ENCODE data around the gene SRSF2.
"Not testable (repeated sequence)": the region's sequence is repeated elsewhere in the genome, so short reads cannot be mapped to it uniquely, and the experiment has no call there.

SRSF2 gene

DNA sequence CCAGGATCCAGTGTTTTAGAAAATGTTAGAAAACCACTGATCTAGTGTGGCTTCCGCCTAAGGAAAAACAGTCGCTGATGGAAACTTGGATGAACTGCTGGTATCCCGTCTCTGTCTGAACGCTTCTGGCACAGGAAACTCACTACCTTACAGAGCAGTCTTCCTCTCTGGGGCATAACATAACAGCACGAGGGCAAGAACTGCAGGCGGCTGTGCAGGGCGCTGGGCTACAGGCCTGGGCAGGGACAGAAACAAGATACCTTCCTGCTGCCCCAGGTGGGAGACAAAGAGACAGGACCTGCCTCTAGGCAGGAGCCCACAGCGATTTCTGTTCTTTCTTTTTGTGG, 36.9 kb downstream of the SRSF2 start:
- no peak for DNase-seq

DNA sequence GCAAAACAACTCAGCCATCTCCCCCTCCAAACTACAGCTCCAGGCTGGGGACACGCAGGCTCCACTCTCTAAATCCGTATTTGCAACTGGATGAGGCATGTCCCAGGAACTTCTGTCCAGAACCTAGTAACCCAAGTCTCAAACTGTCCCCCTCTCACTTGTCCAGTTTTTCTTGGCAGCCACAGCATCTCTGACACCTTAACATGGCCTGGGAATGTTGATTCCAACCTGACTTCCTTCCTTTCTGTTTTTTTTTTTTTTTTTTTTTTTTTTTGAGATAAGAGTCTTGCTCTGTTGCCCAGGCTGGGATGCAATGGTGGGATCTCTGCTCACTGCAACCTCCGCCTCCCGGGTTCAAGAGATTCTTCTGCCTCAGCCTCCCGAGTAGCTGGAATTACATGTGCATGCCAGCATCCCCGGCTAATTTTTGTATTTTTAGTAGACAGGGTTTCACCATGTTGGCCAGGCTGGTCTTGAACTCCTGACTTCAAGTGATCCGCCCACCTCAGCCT, 38.6 kb downstream of the SRSF2 start:
- DNase-seq, result not testable (repeated sequence)

DNA sequence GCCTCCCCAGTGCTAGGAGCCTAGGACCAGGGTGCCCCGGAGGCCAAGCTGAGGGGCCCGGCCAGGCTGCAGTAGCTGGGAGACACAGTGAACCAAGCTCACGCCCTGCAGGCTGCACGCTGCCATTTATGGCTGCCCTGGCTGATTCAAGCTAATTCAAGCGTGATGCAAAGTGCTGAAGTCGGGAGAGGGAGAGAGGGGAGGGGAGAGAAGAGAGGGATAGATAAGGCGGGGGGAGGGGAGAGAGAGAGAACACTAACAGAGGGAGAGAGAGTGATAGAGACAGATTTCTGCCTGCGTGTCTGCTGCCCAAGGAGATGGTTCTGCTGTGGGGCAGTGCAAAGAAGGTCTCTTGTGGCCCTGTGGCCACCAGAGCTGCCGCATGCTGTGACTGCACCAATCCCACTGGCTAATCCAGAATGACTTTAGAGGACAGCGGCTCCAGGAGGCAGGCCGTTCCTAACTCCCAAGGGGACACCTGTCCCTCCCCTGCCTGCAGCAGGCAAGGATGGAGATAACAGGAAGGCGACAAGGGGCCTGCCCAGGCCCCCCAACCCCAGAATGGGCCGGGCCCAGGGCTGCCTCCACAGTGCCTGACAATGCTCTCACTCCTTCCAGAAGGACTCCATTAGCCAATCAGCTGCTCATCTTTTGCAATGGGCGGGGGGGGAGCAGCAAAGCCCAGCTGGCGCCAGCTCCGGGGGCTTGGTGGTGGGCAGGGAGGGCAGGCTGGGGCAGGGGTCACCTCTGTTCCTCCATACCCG, 39.2 kb downstream of the SRSF2 start:
- DNase-seq, result no peak

DNA sequence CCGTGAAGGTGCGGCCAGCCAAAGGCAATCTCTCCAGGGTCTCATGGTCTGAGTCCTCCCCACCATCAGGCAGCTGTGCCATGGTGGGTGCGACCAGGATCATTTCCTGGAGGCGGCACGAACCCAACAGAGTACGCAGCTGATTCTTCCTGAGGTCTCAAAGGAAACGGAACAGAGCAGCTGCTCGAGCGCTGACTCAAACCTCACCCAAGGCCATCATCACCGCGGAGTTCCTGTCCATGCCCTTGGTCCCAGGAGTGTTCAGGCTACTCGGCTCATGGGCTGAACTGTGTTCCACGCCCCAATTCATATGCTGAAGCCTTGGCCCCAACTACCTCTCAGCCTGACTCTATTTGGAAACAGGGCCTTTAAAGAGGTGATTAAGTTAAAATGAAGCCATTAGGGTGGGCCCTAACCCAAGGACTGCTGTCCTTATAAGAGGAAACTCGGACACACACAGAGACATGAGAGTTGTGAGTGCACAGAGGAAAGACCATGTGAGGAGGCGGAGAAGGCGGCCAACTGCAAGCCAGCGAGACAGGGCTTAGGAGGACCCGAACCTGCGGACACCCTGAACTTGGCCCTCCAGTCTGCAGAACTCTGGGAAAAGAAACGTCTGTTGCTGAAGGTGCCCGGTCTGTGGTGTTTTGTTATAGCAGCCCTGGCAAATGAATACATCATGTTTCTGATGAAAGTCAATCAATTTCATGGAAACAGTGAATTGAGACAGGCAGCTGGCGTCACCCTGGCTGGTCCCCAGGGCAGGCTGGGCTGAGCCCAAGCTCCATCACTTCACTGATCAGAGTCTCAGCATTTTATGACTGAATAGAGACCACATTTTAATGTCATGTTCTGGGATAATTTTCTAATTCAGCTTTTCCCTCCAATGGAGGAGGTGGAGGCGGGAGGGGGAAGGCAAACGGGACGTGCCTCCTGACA, 40.1 kb downstream of the SRSF2 start:
- no peak for DNase-seq

DNA sequence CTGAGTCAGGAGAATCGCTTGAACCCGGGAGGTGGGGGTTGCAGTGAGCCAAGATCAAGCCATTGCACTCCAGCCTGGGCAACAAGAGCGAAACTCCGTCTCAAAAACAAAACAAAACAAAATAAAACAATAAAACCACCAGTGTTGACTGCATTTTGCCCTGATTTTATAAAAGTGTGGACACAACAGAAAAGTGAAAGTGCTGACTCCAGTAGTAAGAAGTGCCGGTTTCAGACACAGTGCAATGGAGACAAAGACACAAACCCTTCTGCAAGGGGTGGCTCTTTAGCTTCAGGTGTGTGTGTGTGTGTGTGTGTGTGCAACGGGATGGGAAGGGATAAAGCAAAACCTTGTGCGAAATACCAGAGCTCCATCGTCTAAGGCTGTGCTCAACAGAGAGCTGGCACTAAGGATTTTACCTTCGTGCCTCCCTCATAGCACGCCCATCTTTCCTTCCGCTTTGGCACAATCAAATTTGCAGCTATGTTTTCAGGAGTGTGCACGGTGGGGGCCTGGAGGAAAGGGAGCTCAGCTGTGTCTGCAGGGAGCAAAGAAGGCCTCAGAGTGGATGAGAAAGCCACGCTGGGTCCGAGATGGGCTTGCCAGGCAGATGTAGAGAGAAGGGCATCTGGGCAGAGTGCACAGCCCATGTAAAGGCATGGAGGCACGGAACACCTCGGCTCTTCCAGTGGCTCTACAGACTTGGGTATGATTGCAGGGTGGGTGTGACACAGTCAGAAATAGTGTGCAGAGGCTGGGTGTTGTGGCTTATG, 41.9 kb downstream of the SRSF2 start:
- DNase-seq, result no peak

DNA sequence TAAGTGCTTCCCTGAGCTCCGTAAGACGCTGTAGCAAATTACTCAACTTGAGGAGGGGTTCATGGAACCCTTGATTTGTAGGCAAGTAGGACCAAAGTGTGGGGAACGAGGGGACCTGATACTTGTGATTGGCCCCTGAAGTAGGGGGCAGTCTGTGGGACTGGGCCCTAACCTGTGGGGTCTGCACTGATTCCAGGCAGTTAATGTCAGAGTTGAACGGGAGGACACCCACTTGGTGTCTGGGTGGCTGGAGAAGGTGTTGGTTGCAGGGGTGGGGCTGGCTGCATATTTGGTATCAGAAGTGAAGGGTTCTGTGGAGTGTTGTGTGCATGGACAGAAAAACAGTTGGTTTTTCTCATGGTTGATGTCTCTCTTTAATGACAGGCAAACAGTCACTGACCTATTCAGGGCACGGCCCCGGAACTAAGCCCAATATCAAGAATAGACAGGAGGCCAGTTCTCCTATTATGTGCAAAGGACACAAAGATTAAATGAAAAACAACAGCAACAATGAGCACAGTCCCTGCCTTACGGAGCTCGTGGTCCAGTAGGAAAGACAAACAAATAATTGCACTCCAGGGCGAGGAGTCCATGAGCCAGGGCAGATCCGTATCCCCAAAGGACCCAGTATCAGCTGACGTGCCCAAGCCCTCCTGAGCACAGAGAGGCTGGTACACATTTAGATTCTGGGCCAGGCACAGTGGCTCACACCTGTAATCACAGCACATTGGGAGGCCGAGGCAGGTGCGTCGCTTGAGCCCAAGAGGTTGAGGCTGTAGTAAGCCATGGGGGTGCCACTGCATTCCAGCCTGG, 45.5 kb downstream of the SRSF2 start:
- no peak for DNase-seq

DNA sequence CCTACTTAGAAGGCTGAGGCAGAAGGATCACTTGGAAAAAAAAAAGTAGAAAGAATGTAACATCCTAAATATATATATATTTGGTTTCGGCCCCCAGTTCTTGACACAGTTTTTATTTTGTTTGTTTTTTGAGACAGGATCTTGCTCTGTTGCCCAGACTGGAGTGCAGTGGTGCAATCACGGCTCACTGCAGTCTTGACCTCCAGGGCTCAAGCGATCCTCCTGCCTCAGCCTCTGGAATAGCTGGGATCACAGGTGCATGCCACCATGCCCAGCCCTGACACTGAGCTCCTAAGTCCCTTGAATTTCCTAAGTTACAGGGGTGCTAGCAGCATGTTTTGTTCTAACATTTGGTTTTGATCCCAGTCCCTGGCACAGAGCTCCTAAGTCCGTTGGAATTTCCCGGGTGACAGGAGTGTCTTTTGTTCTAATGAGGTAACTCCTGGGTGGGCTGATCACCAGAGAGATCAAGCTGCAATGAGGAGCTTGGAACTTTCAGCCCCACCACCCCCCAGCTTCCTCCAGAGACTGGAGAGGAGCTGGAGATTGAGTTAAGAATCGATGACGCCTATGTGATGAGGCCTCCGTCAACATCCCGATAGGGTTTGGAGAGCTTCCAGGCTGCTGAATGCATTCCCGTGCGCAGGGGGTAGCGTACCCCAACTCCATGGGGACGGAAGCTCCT, 46.4 kb downstream of the SRSF2 start:
- no peak for DNase-seq

DNA sequence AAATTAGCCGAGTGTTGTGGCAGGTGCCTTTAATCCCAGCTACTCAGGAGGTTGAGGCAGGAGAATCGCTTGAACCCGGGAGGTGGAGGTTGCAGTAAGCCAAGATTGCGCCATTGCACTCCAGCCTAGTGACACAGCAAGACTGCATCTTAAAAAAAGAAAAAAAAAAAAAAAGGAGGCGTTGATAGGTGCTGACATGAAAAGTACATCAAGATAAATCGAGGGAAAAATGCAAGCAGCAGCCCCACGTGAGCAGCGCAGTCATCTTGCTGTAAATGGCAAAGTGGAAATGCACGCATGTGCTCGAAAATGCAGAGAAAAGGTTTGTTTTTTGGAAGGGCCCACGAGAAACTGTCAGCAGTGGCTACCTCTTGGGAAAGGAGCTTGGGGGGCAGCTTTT, 47.3 kb downstream of the SRSF2 start:
- DNase-seq, result no peak

DNA sequence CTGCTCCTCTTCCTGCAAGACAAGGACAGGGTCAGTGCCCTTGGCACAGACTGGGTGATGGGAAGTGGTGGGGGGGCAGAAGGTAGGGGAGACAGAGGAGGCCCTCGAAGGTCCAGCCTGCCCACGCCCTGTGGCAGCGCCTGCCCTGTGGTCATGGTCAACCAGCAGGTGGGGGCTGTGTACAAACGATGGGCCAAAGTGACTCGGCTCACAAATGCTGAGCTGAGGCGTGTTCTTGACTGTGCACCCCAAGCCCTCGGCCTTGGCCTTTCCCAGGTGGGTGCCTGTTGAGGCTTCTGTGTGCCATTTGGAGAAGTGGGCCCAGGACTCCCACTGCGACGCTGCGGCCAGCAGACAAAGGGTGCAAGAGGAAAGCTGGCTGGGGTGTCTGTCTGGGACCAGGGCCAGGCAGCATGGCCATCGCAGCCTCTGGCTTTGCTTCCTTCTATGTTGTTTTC, 48.9 kb downstream of the SRSF2 start:
- no peak for DNase-seq

DNA sequence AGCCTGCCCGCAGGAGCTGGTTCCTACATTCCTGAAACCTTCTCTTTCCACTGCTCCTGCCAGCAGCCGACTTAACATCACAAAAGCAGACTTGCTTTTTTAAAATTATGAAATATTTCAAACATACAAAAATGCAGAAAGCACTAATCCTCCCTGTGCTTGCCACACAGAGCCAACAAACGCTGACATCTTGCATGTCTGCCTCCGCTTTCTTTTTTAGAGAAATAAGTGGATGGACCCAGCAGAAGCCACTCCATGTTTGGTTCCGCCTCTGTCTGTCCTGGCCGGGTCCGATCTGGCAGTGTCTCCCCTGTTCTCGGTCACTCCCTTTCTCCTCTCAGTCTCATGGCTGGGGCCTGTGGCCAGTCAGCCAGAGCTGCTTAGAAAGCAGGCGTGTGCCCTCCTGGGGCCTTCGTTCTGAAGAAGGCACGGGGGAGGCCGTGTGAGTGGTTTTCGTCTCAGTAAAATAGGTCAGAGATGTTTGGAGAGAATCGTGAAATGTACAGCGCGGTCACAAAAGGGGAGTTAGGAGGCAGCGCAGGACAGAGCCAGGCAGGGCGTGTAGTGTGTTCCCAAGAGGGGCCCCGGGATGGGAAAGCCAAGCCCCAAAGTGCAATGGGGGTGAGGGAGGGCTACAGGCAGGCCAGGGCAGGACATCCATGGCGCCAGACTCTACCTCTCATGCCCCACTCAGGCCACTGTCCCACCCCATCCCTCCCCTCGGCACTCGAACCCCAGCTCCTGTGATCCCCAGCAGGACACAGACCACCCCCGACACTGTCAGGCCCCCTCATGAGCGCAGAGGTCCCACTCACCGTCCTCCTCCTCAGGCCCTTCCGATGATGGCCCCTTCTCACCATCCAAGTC, 49.6 kb downstream of the SRSF2 start:
- no peak for DNase-seq

DNA sequence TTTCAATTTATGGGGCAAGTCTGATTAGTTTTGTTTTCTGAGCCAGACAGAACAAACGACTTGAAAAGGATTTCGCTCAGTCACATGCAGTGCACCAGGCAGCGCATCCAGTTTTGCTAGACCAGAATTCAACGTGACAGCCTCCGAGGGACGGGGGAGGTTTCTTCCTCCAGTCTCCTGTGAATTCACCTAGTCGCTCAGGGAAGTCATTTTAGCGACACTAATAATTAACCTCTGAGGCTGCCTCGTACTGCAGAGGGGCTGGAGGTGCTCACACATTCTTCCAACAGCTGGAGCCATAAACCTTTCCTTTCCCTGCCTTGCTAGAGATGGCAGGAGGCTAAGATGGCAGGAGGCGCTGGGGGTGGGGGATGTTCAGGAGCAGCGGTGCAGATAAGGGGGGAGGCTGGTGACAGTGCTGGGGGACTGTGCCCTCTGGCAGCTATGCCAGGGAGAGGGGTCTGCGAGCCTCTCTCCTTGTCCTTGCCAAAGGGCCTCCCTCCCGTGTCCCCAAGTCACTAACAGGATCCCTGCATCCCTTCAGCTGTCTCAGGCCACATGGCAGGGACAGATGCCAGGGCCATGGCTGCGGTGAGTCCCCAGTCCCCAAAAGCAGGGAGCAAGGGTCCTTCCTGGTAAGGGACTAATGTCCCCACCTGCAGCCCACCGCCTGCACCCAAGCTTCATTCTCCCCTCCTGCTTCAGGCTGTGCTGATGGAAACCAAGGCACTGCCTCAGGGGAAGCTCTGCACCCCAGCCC, 50.4 kb downstream of the SRSF2 start:
- DNase-seq, result no peak

DNA sequence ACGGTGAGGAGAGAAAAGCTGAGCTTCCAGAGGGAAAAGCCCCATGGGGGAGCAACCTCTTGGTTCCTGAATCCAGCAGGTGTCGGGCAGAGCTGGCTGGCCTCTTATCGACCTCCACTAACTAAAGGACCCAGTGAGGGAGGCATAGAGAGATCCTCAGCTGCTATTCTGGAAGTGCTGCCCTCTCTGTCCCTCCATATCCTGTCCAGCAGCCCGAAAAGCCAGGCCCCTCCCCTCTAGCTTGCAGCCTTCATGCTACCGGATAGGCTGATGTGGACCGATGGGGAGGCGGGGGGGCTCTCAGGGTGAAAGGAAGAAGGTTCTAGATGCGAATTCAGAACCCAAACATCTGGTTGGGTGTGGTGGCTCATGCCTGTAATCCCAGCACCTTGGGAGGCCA, 51.3 kb downstream of the SRSF2 start:
- no peak for DNase-seq

DNA sequence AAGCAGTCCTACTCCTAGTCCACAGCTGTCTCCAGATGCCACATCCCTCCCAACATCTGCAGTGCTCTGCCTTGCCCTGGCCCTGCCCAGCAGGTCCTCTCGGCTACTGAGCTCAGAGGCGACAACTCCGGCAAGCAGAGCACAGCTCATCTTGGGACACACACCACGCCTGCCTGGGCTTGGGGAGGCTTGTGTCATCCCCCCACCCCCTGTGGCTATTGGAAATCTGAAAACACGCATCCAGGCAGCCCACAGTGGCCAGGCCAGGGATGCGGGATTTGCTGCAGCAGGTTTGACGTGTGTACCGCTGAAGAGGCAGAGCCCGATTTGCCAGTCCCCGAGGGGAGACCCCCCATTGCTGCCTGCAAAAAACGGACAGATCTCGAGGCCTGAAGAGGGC, 51.8 kb downstream of the SRSF2 start:
- DNase-seq, result no peak

DNA sequence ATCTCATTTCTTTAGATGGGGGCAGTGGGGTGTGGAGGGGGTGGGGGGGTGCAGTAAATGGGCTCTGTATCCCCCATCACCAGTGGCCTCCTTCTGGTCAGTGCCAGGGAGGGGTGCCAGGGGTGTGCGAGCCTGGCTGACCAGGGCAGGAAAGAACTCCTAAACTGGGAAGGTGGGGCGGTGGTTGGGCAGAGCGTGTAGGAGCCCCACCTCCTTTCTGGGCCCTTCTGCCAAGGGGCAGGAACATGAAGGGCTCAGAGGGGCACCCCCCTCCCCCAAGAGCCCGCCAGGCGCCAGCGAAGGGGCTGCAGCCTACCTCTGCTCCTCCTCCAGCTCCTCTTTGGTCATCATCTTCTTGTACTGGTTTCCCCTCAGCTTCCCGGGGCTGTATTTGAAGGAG, 52.4 kb downstream of the SRSF2 start:
- DNase-seq, result no peak
